Naive B cell (primary cell): ENCODE results near the gene MACO1. TPM values are rescaled to one million over a fixed set of nuclear protein-coding genes. Genes with fewer than 3 reads are reported as not detected.
"Not testable (repeated sequence)": the region's sequence is repeated elsewhere in the genome, so short reads cannot be mapped to it uniquely, and the experiment has no call there.

Experiments used
- ATAC-seq, 2 donors: fragments of 150-1000 bp; cut with Tn5 transposase; 2 replicates each; pipeline ENCODE4 v1.10.0; 2021; ENCODE audit warnings: low read depth in 2 of 2, mild to moderate bottlenecking in 2 of 2, moderate library complexity in 2 of 2
- DNase-seq: peaks from one replicate; pipeline ENCODE4 v3.0.0; 2022
- H3K27ac Mint-ChIP-seq, 6 donors: one replicate each; pipeline ENCODE4 v1.8.0; 2020 to 2022; ENCODE audit warnings: mild to moderate bottlenecking in 6 of 6, mixed read lengths in 6 of 6, moderate library complexity in 5 of 6, inconsistent platforms in 2 of 6
- H3K27me3 Mint-ChIP-seq, 3 donors: one replicate each; pipeline ENCODE4 v1.8.0; 2021 to 2022; ENCODE audit warnings: mixed read lengths in 3 of 3, mild to moderate bottlenecking in 1 of 3
- H3K36me3 Mint-ChIP-seq, 2 donors: one replicate each; pipeline ENCODE4 v1.8.0; 2020 to 2022; ENCODE audit warnings: mixed read lengths in 2 of 2, inconsistent platforms in 1 of 2, mild to moderate bottlenecking in 1 of 2
- H3K4me1 Mint-ChIP-seq, 3 donors: one replicate each; pipeline ENCODE4 v1.8.0; 2020 to 2022; ENCODE audit warnings: mixed read lengths in 3 of 3, inconsistent platforms in 1 of 3, mild to moderate bottlenecking in 1 of 3, moderate library complexity in 1 of 3
- H3K4me3 Mint-ChIP-seq, 8 donors: one replicate each; pipeline ENCODE4 v1.8.0; 2020 to 2022; ENCODE audit warnings: mild to moderate bottlenecking in 8 of 8, mixed read lengths in 8 of 8, moderate library complexity in 8 of 8, inconsistent platforms in 2 of 8
- H3K9me3 Mint-ChIP-seq, 7 donors: one replicate each; pipeline ENCODE4 v1.8.0; 2020 to 2022; ENCODE audit warnings: mixed read lengths in 7 of 7, mild to moderate bottlenecking in 5 of 7, inconsistent platforms in 2 of 7, moderate library complexity in 1 of 7
- polyA plus RNA-seq, 6 donors: library from polyadenylated mRNA; unstranded; fragments of 300-500 nt; fragmentation: Illumina TruSeq; gene quantifications; one replicate each; pipeline ENCODE4 v1.2.3, GENCODE V29; 2021; ENCODE audit warnings: low read depth in 6 of 6

Gene MACO1
- polyA plus RNA-seq, 6 donors from 2014 or later: 2.7 to 9.9 (median 7.2) TPM

- Mint-ChIP-seq H3K27me3 (no peaks in the 10 kb centered on the region), H3K4me3 (no peak overlapping the region), H3K27ac (no peak overlapping the region), H3K4me1 (peaks cover 8 to 33% (median 21%) of the 10 kb centered on the region in 3 donors), H3K9me3 (no peaks in the 10 kb centered on the region), H3K36me3 (no peaks in the 10 kb centered on the region)
- ATAC-seq (no peak), DNase-seq (no peak)
These were observed 16.9 kb downstream of the MACO1 start for GRCh38 chr1:25447547-25447946.

DNA sequence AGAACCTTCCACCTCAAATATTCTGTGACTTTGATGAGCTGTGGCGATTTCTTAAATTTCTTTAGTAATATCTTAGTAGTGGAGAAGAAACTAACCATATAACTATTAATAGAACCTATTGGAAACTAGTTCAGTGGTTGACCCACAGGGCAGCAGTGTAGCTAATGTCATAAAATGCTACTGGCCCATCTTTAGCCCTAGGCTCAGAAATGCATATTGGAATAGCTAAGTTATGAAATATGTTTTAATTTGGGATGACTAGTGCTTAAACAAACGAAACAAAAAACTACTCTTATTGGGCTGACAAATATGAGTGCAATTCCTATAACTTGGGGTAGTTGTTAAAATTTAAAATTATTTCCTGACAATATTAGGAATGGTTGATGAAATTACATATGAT lies 20.2 kb downstream of the MACO1 start:
- Mint-ChIP-seq H3K4me1 (peaks cover 7 to 20% (median 11%) of the 10 kb centered on the region in 3 donors), H3K36me3 (no peaks in the 10 kb centered on the region), H3K4me3 (no peak overlapping the region), H3K27ac (peak overlapping the region in 4 of 6 donors; percentile 6 to 62 (median 22)), H3K27me3 (no peaks in the 10 kb centered on the region), H3K9me3 (no peaks in the 10 kb centered on the region)
- ATAC-seq: no peak
- no peak for DNase-seq

- H3K4me3 Mint-ChIP-seq: no peak overlapping the region
These were observed 21.2 kb downstream of the MACO1 start for GRCh38 chr1:25451908-25452307.

GRCh38 chr1:25456502-25456901 lies 25.8 kb downstream of the MACO1 start:
- no peak for ATAC-seq
- DNase-seq: no peak
- Mint-ChIP-seq H3K4me1 (peaks cover 3 to 9% (median 9%) of the 10 kb centered on the region in 3 donors), H3K36me3 (peaks cover 12 to 25% of the 10 kb centered on the region in 2 donors), H3K4me3 (no peak overlapping the region), H3K9me3 (no peaks in the 10 kb centered on the region), H3K27me3 (no peaks in the 10 kb centered on the region), H3K27ac (no peak overlapping the region)

More at GRCh38 chr1:25451908-25452307, 21.2 kb downstream of the MACO1 start:
- peaks cover 3 to 17% (median 11%) of the 10 kb centered on the region in 3 donors for H3K4me1 Mint-ChIP-seq
- peaks cover 0 to 5% of the 10 kb centered on the region in 2 donors for H3K36me3 Mint-ChIP-seq
- ATAC-seq: peak; percentile 65 to 82
- H3K27ac Mint-ChIP-seq: peak overlapping the region in 3 of 6 donors; percentile 14 to 71 (median 62)
- no peak for DNase-seq
- H3K9me3 Mint-ChIP-seq: no peaks in the 10 kb centered on the region
- H3K27me3 Mint-ChIP-seq: no peaks in the 10 kb centered on the region

DNA sequence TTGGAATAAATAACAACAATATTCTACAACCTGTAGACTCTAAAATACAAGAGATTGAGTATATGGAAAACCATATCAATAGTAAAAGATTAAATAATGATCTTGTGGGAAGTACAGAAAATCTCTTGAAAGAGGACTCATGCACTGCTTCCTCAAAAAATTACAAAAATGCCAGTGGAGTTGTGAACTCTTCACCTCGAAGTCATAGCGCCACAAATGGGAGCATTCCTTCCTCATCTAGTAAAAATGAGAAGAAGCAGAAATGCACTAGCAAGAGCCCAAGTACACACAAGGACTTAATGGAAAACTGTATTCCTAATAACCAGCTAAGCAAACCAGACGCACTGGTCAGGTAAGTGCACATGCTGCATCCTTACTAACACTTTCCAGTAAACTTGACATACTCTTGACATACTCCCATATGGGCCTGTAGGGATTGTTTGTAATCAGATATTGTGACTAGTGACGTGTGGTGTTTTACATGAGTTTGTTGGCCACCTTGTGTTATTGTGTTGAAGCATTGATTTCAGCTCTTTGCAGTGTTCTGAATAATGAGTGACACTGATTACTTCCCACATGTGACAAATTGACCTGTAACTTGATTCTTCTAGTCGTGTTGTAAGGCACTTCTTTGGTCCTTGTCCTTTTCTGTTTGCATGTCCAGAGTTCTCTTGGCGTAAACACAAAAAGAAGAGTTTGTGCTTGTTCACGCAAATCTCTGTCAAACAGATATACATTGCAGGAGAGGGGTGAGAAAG lies 28.0 kb downstream of the MACO1 start:
- no peak overlapping the region for H3K4me3 Mint-ChIP-seq
- DNase-seq (no peak), ATAC-seq (no peak)
- H3K27me3 Mint-ChIP-seq: no peaks in the 10 kb centered on the region
- H3K4me1 Mint-ChIP-seq: peaks cover 0 to 4% (median 0%) of the 10 kb centered on the region in 3 donors
- no peaks in the 10 kb centered on the region for H3K9me3 Mint-ChIP-seq
- peaks cover 12 to 25% of the 10 kb centered on the region in 2 donors for H3K36me3 Mint-ChIP-seq
- no peak overlapping the region for H3K27ac Mint-ChIP-seq

- Mint-ChIP-seq H3K36me3 (peaks cover 12 to 25% of the 10 kb centered on the region in 2 donors), H3K4me3 (no peak overlapping the region), H3K9me3 (no peaks in the 10 kb centered on the region), H3K4me1 (peaks cover 0 to 4% (median 0%) of the 10 kb centered on the region in 3 donors), H3K27me3 (no peaks in the 10 kb centered on the region), H3K27ac (peak overlapping the region in 1 of 6 donors; percentile 71)
- DNase-seq: no peak
- no peak for ATAC-seq
These were observed 29.3 kb downstream of the MACO1 start for GRCh38 chr1:25460020-25460419.

- H3K27me3 Mint-ChIP-seq, DNase-seq, ATAC-seq, H3K9me3 Mint-ChIP-seq, H3K4me3 Mint-ChIP-seq, H3K27ac Mint-ChIP-seq, H3K4me1 Mint-ChIP-seq: not testable (repeated sequence)
- peaks cover 18 to 30% of the 10 kb centered on the region in 2 donors for H3K36me3 Mint-ChIP-seq
These were observed 30.1 kb downstream of the MACO1 start for GRCh38 chr1:25460816-25461215.

- H3K27ac Mint-ChIP-seq: no peak overlapping the region
- H3K27me3 Mint-ChIP-seq: no peaks in the 10 kb centered on the region
- peaks cover 20 to 25% of the 10 kb centered on the region in 2 donors for H3K36me3 Mint-ChIP-seq
These were observed 31.2 kb downstream of the MACO1 start for GRCh38 chr1:25461849-25462248.

GRCh38 chr1:25462732-25463131 lies 32.0 kb downstream of the MACO1 start:
- no peak for DNase-seq
- Mint-ChIP-seq H3K4me3 (no peak overlapping the region), H3K4me1 (peaks cover 0 to 11% (median 4%) of the 10 kb centered on the region in 3 donors), H3K9me3 (no peaks in the 10 kb centered on the region), H3K27ac (peak overlapping the region in 1 of 6 donors; percentile 49), H3K27me3 (no peaks in the 10 kb centered on the region), H3K36me3 (peaks cover 17 to 25% of the 10 kb centered on the region in 2 donors)
- ATAC-seq: no peak

More at GRCh38 chr1:25461849-25462248, 31.2 kb downstream of the MACO1 start:
- DNase-seq (no peak), ATAC-seq (no peak)
- no peak overlapping the region for H3K4me3 Mint-ChIP-seq
- peaks cover 0 to 5% (median 4%) of the 10 kb centered on the region in 3 donors for H3K4me1 Mint-ChIP-seq
- no peaks in the 10 kb centered on the region for H3K9me3 Mint-ChIP-seq

DNA sequence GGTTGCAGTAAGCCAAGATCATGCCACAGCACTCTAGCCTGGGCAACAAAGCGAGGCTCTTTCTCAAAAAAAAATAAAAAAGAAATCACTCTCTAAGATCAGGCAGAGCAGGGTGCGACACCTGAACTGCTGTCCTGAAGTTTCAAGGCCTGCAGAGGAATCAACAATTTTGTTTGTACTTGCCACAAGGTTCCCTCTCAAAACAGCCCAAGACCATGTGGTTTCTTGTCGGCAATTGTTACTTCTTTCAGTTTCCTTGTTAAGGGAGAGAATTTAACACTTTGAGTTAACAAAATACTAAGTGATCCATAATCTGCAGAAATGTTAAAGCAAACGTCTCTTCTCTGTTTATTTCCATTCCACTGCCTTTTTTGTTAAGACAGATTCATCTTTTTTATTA lies 36.5 kb downstream of the MACO1 start:
- Mint-ChIP-seq H3K4me3 (no peak overlapping the region), H3K36me3 (peaks cover 5 to 7% of the 10 kb centered on the region in 2 donors), H3K9me3 (no peaks in the 10 kb centered on the region), H3K27me3 (no peaks in the 10 kb centered on the region), H3K4me1 (peaks cover under 1 to 17% (median 10%) of the 10 kb centered on the region in 3 donors), H3K27ac (peak overlapping the region in 1 of 6 donors; percentile 42)
- ATAC-seq: no peak
- no peak for DNase-seq

DNA sequence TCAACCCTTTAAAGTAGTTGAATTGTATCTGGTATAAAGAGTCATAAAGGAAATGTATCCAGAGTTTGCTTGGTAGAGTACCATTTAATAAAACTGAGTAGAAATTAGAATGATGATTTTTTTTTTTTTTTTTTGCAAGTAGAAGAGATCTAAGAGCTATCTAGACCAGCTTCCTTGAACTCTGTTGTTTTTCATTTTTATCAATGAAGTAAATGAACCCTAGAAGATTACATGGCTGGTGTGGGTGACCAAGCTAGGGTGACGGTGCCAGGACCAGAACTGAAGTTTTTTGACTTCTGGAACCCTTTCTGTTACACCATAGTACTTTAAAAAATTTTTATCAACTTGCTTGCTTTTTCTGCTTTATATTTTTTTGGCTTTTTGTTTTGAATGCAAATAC lies 36.9 kb downstream of the MACO1 start:
- ATAC-seq (no peak), DNase-seq (no peak)
- Mint-ChIP-seq H3K27ac (peak overlapping the region in 1 of 6 donors; percentile 42), H3K27me3 (no peaks in the 10 kb centered on the region), H3K36me3 (peaks cover 5 to 7% of the 10 kb centered on the region in 2 donors), H3K4me3 (no peak overlapping the region), H3K4me1 (peaks cover 5 to 21% (median 11%) of the 10 kb centered on the region in 3 donors), H3K9me3 (no peaks in the 10 kb centered on the region)

- H3K9me3 Mint-ChIP-seq: no peaks in the 10 kb centered on the region
- no peak overlapping the region for H3K27ac Mint-ChIP-seq
- peaks cover 5 to 7% of the 10 kb centered on the region in 2 donors for H3K36me3 Mint-ChIP-seq
- no peak for ATAC-seq
- peaks cover 7 to 21% (median 11%) of the 10 kb centered on the region in 3 donors for H3K4me1 Mint-ChIP-seq
- no peaks in the 10 kb centered on the region for H3K27me3 Mint-ChIP-seq
- no peak for DNase-seq
- H3K4me3 Mint-ChIP-seq: no peak overlapping the region
These were observed 37.3 kb downstream of the MACO1 start for GRCh38 chr1:25468033-25468432.

GRCh38 chr1:25469177-25469576 lies 38.5 kb downstream of the MACO1 start:
- ATAC-seq (no peak), DNase-seq (no peak)
- Mint-ChIP-seq H3K36me3 (peaks cover 5 to 7% of the 10 kb centered on the region in 2 donors), H3K27me3 (no peaks in the 10 kb centered on the region), H3K4me1 (peaks cover 15 to 27% (median 17%) of the 10 kb centered on the region in 3 donors), H3K4me3 (no peak overlapping the region), H3K9me3 (no peaks in the 10 kb centered on the region), H3K27ac (no peak overlapping the region)

DNA sequence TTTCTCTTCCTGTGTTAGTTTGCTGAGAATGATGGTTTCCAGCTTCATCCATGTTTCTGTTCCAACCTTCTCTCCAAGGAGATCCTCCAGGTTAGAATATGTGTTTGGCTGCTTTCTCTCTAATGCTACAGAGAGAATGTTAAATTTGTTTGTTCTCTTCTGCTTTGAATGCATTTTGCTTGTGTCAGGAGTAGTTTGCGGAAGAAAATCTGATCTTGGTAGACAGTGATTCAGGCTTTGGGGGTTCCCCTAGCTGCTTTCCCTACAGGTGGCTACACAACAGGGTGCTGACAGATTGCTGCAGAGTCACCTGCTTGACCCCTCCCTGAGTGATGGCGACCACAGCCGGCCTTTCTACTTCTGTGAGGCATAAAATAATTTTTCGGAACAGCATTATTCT lies 41.8 kb downstream of the MACO1 start:
- ATAC-seq (peak in 1 of 2 donors; percentile 50), DNase-seq (no peak)
- H3K27me3 Mint-ChIP-seq: no peaks in the 10 kb centered on the region
- H3K4me1 Mint-ChIP-seq: peaks cover 18 to 25% (median 24%) of the 10 kb centered on the region in 3 donors
- no peak overlapping the region for H3K4me3 Mint-ChIP-seq
- H3K36me3 Mint-ChIP-seq: no peaks in the 10 kb centered on the region
- peak overlapping the region in 3 of 6 donors; percentile 17 to 84 (median 60) for H3K27ac Mint-ChIP-seq
- no peaks in the 10 kb centered on the region for H3K9me3 Mint-ChIP-seq
